K562 (cell line): ENCODE results near the gene RXFP1. TPM values are rescaled to one million over a fixed set of nuclear protein-coding genes. Genes with fewer than 3 reads are reported as not detected.

Experiments
- ATAC-seq: fragments of 200-7000 bp; cut with Tn5 transposase; 3 replicates; pipeline ENCODE4 v1.9.1; 2020; ENCODE audit warnings: moderate library complexity
- BruUV-seq: library from RNA; stranded (reverse); fragments of 400-500 nt; replicated peaks from 2 replicates; lab custom pipeline; 2021; lab: Mats Ljungman, UMichigan
- CTCF ChIA-PET: fragments of 300-600 bp; formaldehyde crosslinking; extraction: SDS; loops from one replicate; lab custom pipeline; 2021; ENCODE audit warnings: low intra/inter-chr PET ratio; lab: Yijun Ruan, JAX
- POLR2A ChIA-PET: fragments of 300-600, 350-650 bp; sonication (Branson Sonifier 250); formaldehyde crosslinking; extraction: SDS; loops from one replicate; lab custom pipeline; 2021; ENCODE audit warnings: antibody characterized with exemption, inconsistent platforms; lab: Yijun Ruan, JAX
- DNase-seq, 4 experiments: peaks; one replicate each; pipeline versions ENCODE4 v3.0.0 to v3.0.0-alpha.2; 2011 to 2018; ENCODE audit warnings: low spot score in 3 of 4, mixed read lengths in 3 of 4; ENCODE audit errors: extremely low read depth in 1 of 4
- FAIRE-seq: peaks from 2 replicates; lab custom pipeline; 2011; peaks lifted over from hg19 to GRCh38; lab: Jason Lieb, UNC
- H2AFZ ChIP-seq: 2 replicates; pipeline ENCODE4 v1.6.0; 2011; ENCODE audit warnings: low read depth, low read length, control low read depth, inconsistent platforms
- H3K27ac ChIP-seq: fragments of 200-600 bp; 3 replicates; pipeline ENCODE4 v1.8.0; 2011; ENCODE audit warnings: low read depth, mild to moderate bottlenecking, control low read depth, inconsistent platforms, low read length, moderate library complexity, mixed read lengths; ENCODE audit errors: extremely low read depth
- H3K27me3 ChIP-seq, 2 experiments: fragments of 300-600 bp in 1 of 2; 2 replicates in 1 of 2; 3 replicates in 1 of 2; pipeline versions ENCODE4 v1.6.0 to v1.8.0; 2011; ENCODE audit warnings: inconsistent platforms in 2 of 2, low read length in 2 of 2, mild to moderate bottlenecking in 1 of 2, mixed read lengths in 1 of 2, moderate library complexity in 1 of 2; ENCODE audit not compliant: control insufficient read depth in 2 of 2, insufficient read depth in 2 of 2
- H3K36me3 ChIP-seq: fragments of 300-600 bp; 3 replicates; pipeline ENCODE4 v1.8.0; 2011; ENCODE audit warnings: mild to moderate bottlenecking, low read length, inconsistent platforms; ENCODE audit not compliant: control insufficient read depth, insufficient read depth
- H3K4me1 ChIP-seq, 2 experiments: fragments of 200-600 bp in 1 of 2; replicated peaks in 1 of 2; 2 replicates in 1 of 2; 3 replicates in 1 of 2; pipeline versions ENCODE4 v1.5.1 to v1.8.0; 2011; ENCODE audit warnings: inconsistent platforms in 2 of 2, low read length in 2 of 2, mild to moderate bottlenecking in 1 of 2, mixed read lengths in 1 of 2, moderate library complexity in 1 of 2; ENCODE audit not compliant: control insufficient read depth in 2 of 2, insufficient read depth in 2 of 2
- H3K4me2 ChIP-seq: 2 replicates; pipeline ENCODE4 v1.6.1; 2011; ENCODE audit warnings: low read length, control low read depth, inconsistent platforms, mixed read lengths; ENCODE audit not compliant: insufficient read depth
- H3K4me3 ChIP-seq: fragments of 200-600 bp; sonication (generic), shearing (Covaris generic); 2 replicates; pipeline ENCODE4 v1.5.1; 2016; ENCODE audit warnings: control low read depth, inconsistent platforms
- H3K79me2 ChIP-seq: fragments of 200-600 bp; 3 replicates; pipeline ENCODE4 v1.8.0; 2011; ENCODE audit warnings: low read length, inconsistent platforms; ENCODE audit not compliant: control insufficient read depth, insufficient read depth
- H3K9ac ChIP-seq, 2 experiments: 2 replicates each; pipeline versions ENCODE4 v1.6.0 to v1.6.1; 2011; ENCODE audit warnings: low read depth in 2 of 2, low read length in 2 of 2, control low read depth in 1 of 2, inconsistent platforms in 1 of 2, mild to moderate bottlenecking in 1 of 2, mixed read lengths in 1 of 2; ENCODE audit not compliant: insufficient read depth in 1 of 2
- H3K9me1 ChIP-seq: one replicate; pipeline ENCODE4 v1.6.0; 2011; ENCODE audit warnings: inconsistent platforms, mild to moderate bottlenecking, low read length, moderate library complexity; ENCODE audit not compliant: control insufficient read depth, insufficient read depth
- H3K9me3 ChIP-seq: replicated peaks from 2 replicates; pipeline ENCODE4 v1.5.1; 2011; ENCODE audit warnings: low read depth, low read length, inconsistent platforms; ENCODE audit not compliant: control insufficient read depth, insufficient read depth
- H4K20me1 ChIP-seq: replicated peaks from 2 replicates; pipeline ENCODE4 v1.6.1; 2011; ENCODE audit warnings: low read length, inconsistent platforms, mixed read lengths; ENCODE audit not compliant: control insufficient read depth, insufficient read depth
- CTBP1 ChIP-seq: fragments of 450-650 bp; IDR thresholded peaks from 2 replicates; pipeline ENCODE4 v1.6.1; 2016; ENCODE audit warnings: borderline replicate concordance
- EWSR1 ChIP-seq: fragments of 450-650 bp; IDR thresholded peaks from 2 replicates; pipeline ENCODE4 v1.6.1; 2018; ENCODE audit warnings: borderline replicate concordance, mild to moderate bottlenecking, low read depth, moderate library complexity; ENCODE audit not compliant: partially characterized antibody
- FIP1L1 ChIP-seq: fragments of 200-400 bp; formaldehyde crosslinking; IDR thresholded peaks from 2 replicates; pipeline ENCODE4 v1.6.1; 2018; ENCODE audit warnings: mild to moderate bottlenecking, low read depth, low read length; ENCODE audit not compliant: poor library complexity, severe bottlenecking
- FOXP1 ChIP-seq: sonication (generic); formaldehyde crosslinking; IDR thresholded peaks from 2 replicates; pipeline ENCODE4 v1.8.0; 2022; ENCODE audit warnings: mild to moderate bottlenecking, missing genetic modification reagents
- HLTF ChIP-seq: fragments of 450-650 bp; IDR thresholded peaks from 2 replicates; pipeline ENCODE4 v1.6.1; 2016
- HMBOX1 ChIP-seq: sonication (generic); IDR thresholded peaks from 2 replicates; pipeline ENCODE4 v1.6.1; 2016
- MEF2A ChIP-seq: IDR thresholded peaks from 2 replicates; pipeline ENCODE4 v1.6.1; 2011; ENCODE audit warnings: low read depth, mild to moderate bottlenecking, low read length, moderate library complexity; ENCODE audit not compliant: control insufficient read depth
- NR4A1 ChIP-seq, 2 experiments: fragments of 250-450 bp in 1 of 2; fragments of 450-650 bp in 1 of 2; sonication (Bioruptor Pico) in 1 of 2; IDR thresholded peaks; 2 replicates each; pipeline versions ENCODE4 v1.4.0 to v1.6.1; 2016 to 2020; ENCODE audit warnings: mild to moderate bottlenecking in 2 of 2, missing compliant biosample characterization in 1 of 2, missing genetic modification characterization in 1 of 2, moderate library complexity in 1 of 2
- PBX2 ChIP-seq, 2 experiments: IDR thresholded peaks in 1 of 2; conservative IDR thresholded peaks in 1 of 2; 2 replicates each; pipeline ENCODE4 v1.6.1; 2016; ENCODE audit warnings: low read depth in 2 of 2, mild to moderate bottlenecking in 1 of 2, missing compliant biosample characterization in 1 of 2, missing genetic modification characterization in 1 of 2, moderate library complexity in 1 of 2
- PHF20 ChIP-seq: fragments of 450-650 bp; IDR thresholded peaks from 2 replicates; pipeline ENCODE4 v1.6.1; 2018; ENCODE audit not compliant: partially characterized antibody
- POLR2B ChIP-seq: fragments of 450-650 bp; IDR thresholded peaks from 2 replicates; pipeline ENCODE4 v1.6.1; 2018; ENCODE audit warnings: low read depth; ENCODE audit not compliant: partially characterized antibody
- POLR3G ChIP-seq: IDR thresholded peaks from 2 replicates; pipeline ENCODE4 v1.6.1; 2011; ENCODE audit not compliant: insufficient read length, insufficient replicate concordance; ENCODE audit errors: extremely low read depth
- RBM15 ChIP-seq: fragments of 200-400 bp; formaldehyde crosslinking; IDR thresholded peaks from 2 replicates; pipeline ENCODE4 v1.6.1; 2018; ENCODE audit warnings: mild to moderate bottlenecking, low read length, moderate library complexity; ENCODE audit not compliant: insufficient read depth
- SMARCC2 ChIP-seq: fragments of 450-650 bp; IDR thresholded peaks from 2 replicates; pipeline ENCODE4 v1.6.1; 2017; ENCODE audit warnings: antibody characterized with exemption, moderate library complexity, mild to moderate bottlenecking, low read depth
- SOX6 ChIP-seq: fragments of 450-650 bp; IDR thresholded peaks from 2 replicates; pipeline ENCODE4 v1.6.1; 2014; ENCODE audit warnings: mild to moderate bottlenecking
- ZNF717 ChIP-seq: fragments of 250-450 bp; sonication (Bioruptor Pico); IDR thresholded peaks from 2 replicates; pipeline ENCODE4 v1.5.0; 2021
- ZNF780A ChIP-seq: fragments of 250-450 bp; sonication (Bioruptor Pico); IDR thresholded peaks from 2 replicates; pipeline ENCODE4 v1.5.0; 2021; ENCODE audit warnings: mild to moderate bottlenecking
- WGBS: fragments of 100-300 bp; shearing (Covaris generic); methylation state at CpG from one replicate; pipeline ENCODE4 v1.1.6; 2016; ENCODE audit warnings: low coverage, mixed read lengths; ENCODE audit not compliant: insufficient coverage; ENCODE audit errors: missing lambda C conversion rate; 5-methylcytosine and 5-hydroxymethylcytosine counted together
- in situ Hi-C: fragments of 300-500 bp; cut with MboI; formaldehyde crosslinking; loops from 4 replicates; pipeline ENCODE4 v1.15.0; 2018; ENCODE audit warnings: inconsistent platforms, mixed read lengths
- intact Hi-C: fragments of 100-400 bp; cut with micrococcal nuclease; formaldehyde crosslinking; loops from 2 replicates; pipeline ENCODE4 v1.14.2; 2022
- polyA plus RNA-seq, 8 experiments: library from polyadenylated mRNA; depleted of rRNA in 4 of 8; stranded (reverse) in 5 of 8; unstranded in 3 of 8; fragments of >200 nt; fragmentation: Nextera tagmentation in 2 of 8; fragmentation: Illumina TruSeq in 1 of 8; extraction: Ambion mirVana in 2 of 8; extraction: Trizol in 1 of 8; gene quantifications; 2 replicates each; pipeline versions ENCODE4 v1.2.1 to v1.2.3, GENCODE V29; 2011 to 2014; ENCODE audit warnings: inconsistent platforms in 1 of 8, missing spikeins in 1 of 8
- total RNA-seq, 7 experiments: library from RNA; depleted of rRNA in 6 of 7; stranded (reverse); fragments of >200 nt in 6 of 7; fragmentation: Illumina TruSeq in 2 of 7; extraction: Trizol in 2 of 7; gene quantifications; 2 replicates each; pipeline versions ENCODE4 v1.2.1 to v1.2.3, GENCODE V29; 2011 to 2021; ENCODE audit warnings: low replicate concordance in 1 of 7

The RXFP1 gene
- total and polyA plus RNA-seq, 9 of the 15 experiments (the other 6 are each of a cell fraction or from before 2014, with no cell fraction given) = 0.03 to 0.06 (median 0.04) TPM; not detected in 6

GRCh38 chr4:158538911-158539310 is 17.2 kb downstream of the RXFP1 start:
- Histone ChIP-seq H3K9me3 (no peaks in the 10 kb centered on the region), H3K4me2 (no peak overlapping the region), H3K27me3 (no peaks in the 10 kb centered on the region), H3K4me3 (no peak overlapping the region), H3K9ac (no peak overlapping the region), H3K9me1 (no peaks in the 10 kb centered on the region), H3K79me2 (no peaks in the 10 kb centered on the region), H4K20me1 (no peaks in the 10 kb centered on the region), H2AFZ (no peak overlapping the region; the same call in 1 of the 2 replicates), H3K36me3 (no peaks in the 10 kb centered on the region), H3K27ac (no peak overlapping the region), H3K4me1 (no peaks in the 10 kb centered on the region; a peak in 3 of 5 replicates)
- FAIRE-seq (no peak), ATAC-seq (peak; percentile 18; the same call in 1 of the 3 replicates), DNase-seq (no peak)
- BruUV-seq = no TSS peak
- ChIA-PET POLR2A (no interaction called here), CTCF (no interaction called here)
- WGBS = 11% methylated on average over 4 of the region's 4 CpGs
- in situ Hi-C loops = no loop called here
- intact Hi-C loops = no loop called here
- peak; percentile 54; the same call in 1 of the 2 replicates for TF ChIP-seq CTBP1
- no peak for TF ChIP-seq FIP1L1
- TF ChIP-seq MEF2A = no peak
- TF ChIP-seq ZNF780A (CRISPR knock-in tag) = no peak
- TF ChIP-seq EWSR1 = no peak
- TF ChIP-seq POLR2B = no peak
- no peak for TF ChIP-seq POLR3G
- TF ChIP-seq PBX2 (CRISPR knock-in tag; IDR thresholded peaks at IDR 0.05; ENCODE audit: low read depth) = no peak
- no peak for TF ChIP-seq PBX2 (tag; conservative IDR thresholded peaks at IDR 0.05; ENCODE audit: low read depth)
- TF ChIP-seq NR4A1 (CRISPR knock-in tag; IDR thresholded peaks at IDR 0.05) = no peak
- TF ChIP-seq NR4A1 (tag; IDR thresholded peaks at IDR 0.05) = no peak
- TF ChIP-seq RBM15 = no peak
- no peak for TF ChIP-seq FOXP1 (CRISPR knock-in tag)
- 0 out of 2 replicates have a peak, but pooled peaks have one; percentile 21 for TF ChIP-seq HMBOX1
- peak; percentile 27; the same call in 1 of the 2 replicates for TF ChIP-seq SOX6
- TF ChIP-seq HLTF = no peak
- TF ChIP-seq SMARCC2 = no peak; the same call in 1 of the 2 replicates
- TF ChIP-seq ZNF717 = no peak
- no peak for TF ChIP-seq PHF20
